ENCODE data around the gene IL1RL1.

The IL1RL1 gene

GRCh38 chr2:102310964-102311640, at the start of gene IL1RL1:
Gene IL1RL1, plus strand, starts transcription at chr2:102311563. Its CDS starts 26,702 bp downstream, at chr2:102338265.
- no peak for DNase-seq (ENCODE audit: low spot score)

- no peak for DNase-seq (ENCODE audit: low spot score)
Observed at GRCh38 chr2:102262216-102263129, 48.9 kb upstream of the IL1RL1 start.

DNA sequence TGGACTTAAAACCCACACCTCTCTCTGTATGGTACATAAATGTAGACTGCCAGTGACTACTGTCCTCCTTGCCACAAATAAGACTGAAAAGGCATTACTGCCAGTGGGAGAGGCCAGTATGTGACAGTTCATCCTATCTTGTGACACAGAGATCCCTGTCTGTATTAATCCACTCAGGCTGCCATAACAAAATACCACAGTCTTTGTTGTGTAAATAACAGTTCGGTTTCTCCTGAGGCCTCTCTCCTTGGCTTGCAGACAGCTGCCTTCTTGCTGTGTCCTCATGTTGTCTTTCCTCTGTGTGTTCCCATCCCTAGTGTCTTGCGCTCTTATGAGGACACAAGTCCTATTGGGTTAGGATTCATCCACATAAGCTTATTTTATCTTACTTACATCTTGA, 46.4 kb upstream of the IL1RL1 start:
- DNase-seq (ENCODE audit: low spot score): no peak

GRCh38 chr2:102266204-102266603, 45.2 kb upstream of the IL1RL1 start:
- DNase-seq (ENCODE audit: low spot score): no peak

DNA sequence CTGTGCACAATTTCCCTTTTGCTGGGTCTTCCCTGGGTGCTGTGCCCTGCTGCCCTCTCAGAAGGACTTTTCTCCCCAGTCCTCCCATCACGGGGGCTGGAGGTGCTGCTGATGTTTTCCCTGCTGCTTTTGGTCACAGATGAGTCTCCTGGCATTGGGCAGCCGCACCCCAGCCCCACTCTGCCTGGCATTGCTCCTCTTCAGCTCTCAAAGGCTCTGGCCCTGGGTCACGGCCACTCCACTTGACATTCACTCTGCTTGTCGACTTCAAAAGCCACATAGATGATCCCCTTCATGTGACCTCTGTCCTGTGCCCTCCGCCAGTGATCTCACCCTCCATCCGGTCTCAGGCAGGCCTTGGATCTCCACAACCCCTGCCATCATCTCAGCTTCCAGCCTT, 43.6 kb upstream of the IL1RL1 start:
- DNase-seq (ENCODE audit: low spot score): no peak

GRCh38 chr2:102268510-102269199, 42.7 kb upstream of the IL1RL1 start:
- DNase-seq (ENCODE audit: low spot score): no peak

DNA sequence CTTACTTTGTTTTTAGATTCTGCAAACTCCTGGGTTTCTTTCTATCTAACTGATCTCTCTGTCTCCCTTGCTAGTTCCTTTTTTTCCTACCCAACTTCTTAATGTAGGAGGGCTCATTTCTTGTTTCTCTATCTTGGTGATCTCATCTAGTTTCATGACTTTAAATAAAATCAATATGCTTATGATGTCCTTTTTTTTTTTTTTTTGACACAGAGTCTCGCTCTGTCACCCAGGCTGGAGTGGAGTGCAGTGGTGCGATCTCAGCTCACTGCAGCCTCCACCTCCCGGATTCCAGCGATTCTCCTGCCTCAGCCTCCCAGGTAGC, 42.2 kb upstream of the IL1RL1 start:
- DNase-seq (ENCODE audit: low spot score): no peak

GRCh38 chr2:102271844-102272243, 39.5 kb upstream of the IL1RL1 start:
- DNase-seq (ENCODE audit: low spot score): peak; percentile 30

DNA sequence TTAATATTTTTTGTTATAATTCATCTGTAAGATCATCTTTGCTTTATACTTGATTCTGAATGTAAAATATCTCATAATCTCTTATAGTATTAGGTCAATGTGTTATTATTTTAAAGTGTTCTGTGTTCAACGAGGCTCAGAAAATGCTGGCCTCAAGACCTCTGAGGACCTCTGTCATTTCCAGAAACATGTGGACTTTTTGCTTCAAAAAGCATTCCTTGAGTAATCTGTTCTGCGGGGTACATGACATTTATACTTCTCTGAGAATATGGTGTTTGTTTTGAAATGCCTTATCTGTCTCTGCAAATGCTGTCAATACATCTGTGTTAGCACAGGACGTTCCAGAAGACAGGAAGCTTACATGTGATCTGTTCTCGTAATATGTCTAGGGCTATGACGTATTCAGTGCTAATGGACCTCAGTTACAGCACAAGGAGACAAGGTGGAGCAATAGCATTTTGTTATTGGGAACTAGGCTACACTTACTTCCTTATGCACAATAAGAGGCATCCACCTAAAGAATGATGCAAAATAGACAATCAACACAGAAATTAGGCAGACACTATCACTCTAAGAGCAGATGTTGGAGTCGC, 37.6 kb upstream of the IL1RL1 start:
- DNase-seq (ENCODE audit: low spot score): no peak

DNA sequence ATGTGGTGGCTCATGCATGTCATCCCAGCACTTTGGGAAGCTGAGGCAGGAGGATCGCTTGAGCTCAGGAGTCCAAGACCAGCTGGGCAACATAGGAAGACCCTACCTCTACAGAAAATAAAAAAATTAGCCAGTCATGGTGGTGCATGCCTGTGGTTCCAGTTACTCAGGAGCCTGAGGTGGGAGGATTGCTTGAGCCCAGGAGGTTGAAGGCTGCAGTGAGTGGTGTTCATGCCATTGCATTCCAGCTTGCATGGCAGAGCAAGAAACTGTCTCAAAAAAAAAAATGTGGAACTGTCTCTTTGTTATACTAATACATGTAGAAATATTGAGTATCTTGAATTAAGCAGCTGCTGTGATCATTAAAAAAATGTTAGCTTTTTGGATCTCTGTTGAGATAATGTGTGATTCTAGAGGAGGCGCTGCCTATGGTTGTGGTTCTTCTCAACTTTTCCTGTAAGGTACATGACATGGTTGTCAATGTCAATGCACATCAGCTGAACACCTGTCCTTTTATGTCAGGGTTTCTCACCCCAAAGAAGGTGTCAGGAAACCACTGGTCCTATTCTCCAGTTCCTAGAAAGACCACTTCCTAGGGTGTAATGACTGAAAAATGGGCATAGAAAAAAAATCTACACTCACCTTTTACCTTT, 34.7 kb upstream of the IL1RL1 start:
- DNase-seq (ENCODE audit: low spot score): no peak

- DNase-seq (ENCODE audit: low spot score): no peak
Observed at GRCh38 chr2:102277202-102277700, 34.1 kb upstream of the IL1RL1 start.

- no peak for DNase-seq (ENCODE audit: low spot score)
Observed at GRCh38 chr2:102278720-102279390, 32.5 kb upstream of the IL1RL1 start.

GRCh38 chr2:102279391-102279735, 32.0 kb upstream of the IL1RL1 start:
- DNase-seq (ENCODE audit: low spot score): no peak

- no peak for DNase-seq (ENCODE audit: low spot score)
Observed at GRCh38 chr2:102282678-102283091, 28.7 kb upstream of the IL1RL1 start.

- DNase-seq (ENCODE audit: low spot score): no peak
Observed at GRCh38 chr2:102283996-102284395, 27.4 kb upstream of the IL1RL1 start.

DNA sequence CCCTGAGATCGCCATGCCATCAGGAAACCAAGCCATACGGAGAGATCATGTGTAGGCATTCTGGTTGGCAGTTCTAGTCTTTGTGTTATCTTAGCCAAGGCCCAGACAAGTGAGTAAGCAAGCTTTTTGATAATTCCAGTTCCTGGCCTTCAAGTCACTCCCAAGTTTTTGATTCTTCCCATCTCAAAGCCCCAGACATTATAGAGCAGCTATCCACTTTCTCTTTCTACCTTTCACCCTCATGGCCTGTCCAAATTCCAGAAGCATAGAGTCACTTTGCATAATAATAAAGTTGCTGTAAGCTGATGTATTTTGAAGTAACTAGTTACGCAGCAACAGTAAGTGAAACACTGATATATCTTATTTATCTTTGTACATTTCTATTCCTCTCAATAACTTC, 26.8 kb upstream of the IL1RL1 start:
- DNase-seq (ENCODE audit: low spot score): no peak

GRCh38 chr2:102285368-102285767, 26.0 kb upstream of the IL1RL1 start:
- no peak for DNase-seq (ENCODE audit: low spot score)

- no peak for DNase-seq (ENCODE audit: low spot score)
Observed at GRCh38 chr2:102286041-102286440, 25.3 kb upstream of the IL1RL1 start.

- no peak for DNase-seq (ENCODE audit: low spot score)
Observed at GRCh38 chr2:102289129-102289528, 22.2 kb upstream of the IL1RL1 start.

GRCh38 chr2:102290594-102290993, 20.8 kb upstream of the IL1RL1 start:
- DNase-seq (ENCODE audit: low spot score): no peak

All from CD4-positive, alpha-beta T cell treated with Interleukin-6 at 100 ng/mL for 8 hours (primary cell).